Neural cell (in vitro differentiated cells): ENCODE measurements around the gene IRF8.

ENCODE experiments used
- EZH2 ChIP-seq: fragments of 200-600, 300-800 bp; shearing (Covaris generic), sonication (generic); IDR thresholded peaks from 2 replicates; pipeline ENCODE4 v1.6.1; 2014; ENCODE audit warnings: antibody characterized with exemption, low read length, borderline replicate concordance, mild to moderate bottlenecking; ENCODE audit not compliant: insufficient read depth, poor library complexity, severe bottlenecking
- RAD21 ChIP-seq: fragments of 450-650 bp; conservative IDR thresholded peaks from 2 replicates; pipeline ENCODE4 v1.6.1; 2014; ENCODE audit warnings: antibody characterized with exemption, mild to moderate bottlenecking, moderate library complexity
- TAF1 ChIP-seq: IDR thresholded peaks from 2 replicates; pipeline ENCODE4 v1.6.1; 2012; ENCODE audit warnings: low read depth
- TF ChIP-seq, protein P1 (sequence below): fragments of 450-650 bp; IDR thresholded peaks from 2 replicates; pipeline ENCODE4 v1.5.1; 2014; ENCODE audit warnings: antibody characterized with exemption, mild to moderate bottlenecking, moderate library complexity; ENCODE audit not compliant: poor library complexity, severe bottlenecking

DNA sequence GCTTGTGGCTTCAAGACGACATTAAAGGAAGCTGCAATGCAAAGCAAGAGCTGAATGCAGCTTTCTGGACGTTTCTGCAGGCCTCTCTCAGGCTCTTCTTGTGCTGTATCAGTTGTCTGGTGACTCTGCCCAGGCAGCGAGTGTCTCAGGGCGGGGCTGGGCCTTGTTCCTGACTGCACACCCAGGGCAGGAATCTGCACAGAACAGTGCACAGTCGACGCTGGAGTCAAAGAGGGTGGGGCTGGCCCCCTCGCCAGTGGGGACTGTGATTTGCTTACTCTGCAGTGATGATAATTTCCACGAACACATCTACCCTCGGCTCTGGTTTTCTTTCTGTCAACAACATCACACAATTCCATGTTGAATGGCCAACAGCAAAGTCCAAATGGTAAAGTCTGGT, 60.7 kb downstream of the IRF8 start:
- TF ChIP-seq, protein P1, sequence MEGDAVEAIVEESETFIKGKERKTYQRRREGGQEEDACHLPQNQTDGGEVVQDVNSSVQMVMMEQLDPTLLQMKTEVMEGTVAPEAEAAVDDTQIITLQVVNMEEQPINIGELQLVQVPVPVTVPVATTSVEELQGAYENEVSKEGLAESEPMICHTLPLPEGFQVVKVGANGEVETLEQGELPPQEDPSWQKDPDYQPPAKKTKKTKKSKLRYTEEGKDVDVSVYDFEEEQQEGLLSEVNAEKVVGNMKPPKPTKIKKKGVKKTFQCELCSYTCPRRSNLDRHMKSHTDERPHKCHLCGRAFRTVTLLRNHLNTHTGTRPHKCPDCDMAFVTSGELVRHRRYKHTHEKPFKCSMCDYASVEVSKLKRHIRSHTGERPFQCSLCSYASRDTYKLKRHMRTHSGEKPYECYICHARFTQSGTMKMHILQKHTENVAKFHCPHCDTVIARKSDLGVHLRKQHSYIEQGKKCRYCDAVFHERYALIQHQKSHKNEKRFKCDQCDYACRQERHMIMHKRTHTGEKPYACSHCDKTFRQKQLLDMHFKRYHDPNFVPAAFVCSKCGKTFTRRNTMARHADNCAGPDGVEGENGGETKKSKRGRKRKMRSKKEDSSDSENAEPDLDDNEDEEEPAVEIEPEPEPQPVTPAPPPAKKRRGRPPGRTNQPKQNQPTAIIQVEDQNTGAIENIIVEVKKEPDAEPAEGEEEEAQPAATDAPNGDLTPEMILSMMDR = no peak
- TF ChIP-seq RAD21 (no peak), TAF1 (no peak), EZH2 (no peak)
